NOMO-1 treated with DMSO at 0.1 percent for 48 hours (cell line): ENCODE data around the gene MYD88.

Source experiments
- DNase-seq: peaks from one replicate; lab custom pipeline; 2025; ENCODE audit not compliant: unreplicated experiment; lab: John Stamatoyannopoulos, UW

MYD88 gene

GRCh38 chr3:38163841-38164642, 25.6 kb downstream of the MYD88 start:
- DNase-seq = no peak

- no peak for DNase-seq
Measured at GRCh38 chr3:38164643-38164951, 26.1 kb downstream of the MYD88 start.

GRCh38 chr3:38164952-38165721, 26.7 kb downstream of the MYD88 start, which contains the start of gene OXSR1:
Gene OXSR1 (plus strand): TSS chr3:38165537. CDS start chr3:38165877, 340 bp downstream.
- peak; percentile 100 for DNase-seq

GRCh38 chr3:38165722-38166387, 27.4 kb downstream of the MYD88 start:
- no peak for DNase-seq

DNA sequence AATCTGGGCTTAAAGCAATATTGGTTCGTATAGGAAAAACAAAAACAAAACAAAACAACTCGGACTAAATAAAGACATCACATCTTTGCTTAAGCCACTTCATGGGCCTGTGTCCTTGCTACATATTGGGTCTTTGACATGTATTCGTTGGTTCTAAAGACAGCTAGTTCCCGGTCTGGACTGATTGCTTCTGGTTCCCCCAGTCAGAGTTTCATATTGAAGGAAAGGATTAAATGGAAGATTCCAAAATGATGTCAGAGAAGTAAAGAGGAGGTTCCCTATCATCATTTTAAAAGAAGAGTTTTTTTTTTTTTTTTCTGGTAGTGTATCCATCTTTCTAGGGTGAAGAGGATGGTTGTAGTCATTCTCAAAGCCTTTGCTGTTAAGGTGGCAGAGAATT, 29.1 kb downstream of the MYD88 start:
- no peak for DNase-seq

DNA sequence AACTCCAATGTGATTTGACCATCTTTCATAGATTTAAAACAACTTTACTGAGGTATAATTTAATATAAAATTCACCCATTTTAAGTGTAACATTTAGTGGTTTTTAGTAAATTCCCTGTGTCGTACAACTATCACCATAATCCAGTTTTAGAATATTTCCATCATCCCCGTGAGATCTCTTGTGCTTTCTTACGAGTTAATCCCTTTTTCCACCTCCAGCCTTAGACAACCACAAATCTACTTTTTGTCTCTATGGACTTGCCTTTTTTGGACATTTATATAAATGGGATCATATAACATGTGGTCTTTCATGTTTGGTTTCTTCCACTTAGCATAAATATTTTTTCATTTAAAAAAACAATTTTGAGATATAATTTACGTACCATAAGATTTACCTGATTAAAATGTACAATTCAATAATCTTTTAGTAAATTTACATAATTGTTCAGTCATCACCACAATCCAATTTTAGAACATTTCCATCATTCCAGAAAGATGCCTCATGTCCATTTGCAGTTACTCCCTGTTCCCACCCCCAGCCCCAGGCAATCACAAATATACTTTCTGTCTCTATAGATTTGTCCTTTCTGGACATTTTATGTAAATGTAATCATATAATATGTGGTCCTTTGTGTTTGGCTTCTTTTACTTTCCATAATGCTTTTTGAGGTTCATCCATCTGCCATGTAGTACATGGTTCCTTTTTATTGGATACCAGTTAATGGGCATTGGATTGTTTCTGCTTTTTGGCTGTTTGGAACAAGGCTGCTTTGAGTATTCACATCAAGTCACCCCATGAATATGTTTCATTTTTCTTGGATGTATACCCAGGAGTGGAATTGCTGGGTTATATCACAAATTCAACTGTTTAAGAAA, 29.9 kb downstream of the MYD88 start:
- no peak for DNase-seq

- no peak for DNase-seq
Measured at GRCh38 chr3:38169027-38169317, 30.5 kb downstream of the MYD88 start.

DNA sequence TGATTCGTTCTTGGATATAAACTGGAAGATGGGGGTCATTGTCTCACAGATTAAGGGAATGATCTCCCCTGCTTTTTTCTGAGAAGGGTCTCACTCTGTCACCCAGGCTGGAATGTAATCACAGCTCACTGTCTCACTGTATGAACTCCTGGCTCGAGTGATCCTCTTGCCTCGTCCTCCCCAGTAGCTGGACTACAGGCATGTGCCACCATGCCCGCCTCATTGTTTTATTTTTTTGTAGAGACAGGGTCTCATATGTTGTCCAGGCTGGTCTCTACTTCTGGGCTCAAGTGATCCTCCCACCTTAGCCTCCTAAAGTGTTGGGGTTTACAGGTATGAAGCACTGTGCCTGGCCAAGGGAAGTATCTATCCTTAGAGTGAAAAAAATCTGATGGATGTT, 32.3 kb downstream of the MYD88 start:
- no peak for DNase-seq

DNA sequence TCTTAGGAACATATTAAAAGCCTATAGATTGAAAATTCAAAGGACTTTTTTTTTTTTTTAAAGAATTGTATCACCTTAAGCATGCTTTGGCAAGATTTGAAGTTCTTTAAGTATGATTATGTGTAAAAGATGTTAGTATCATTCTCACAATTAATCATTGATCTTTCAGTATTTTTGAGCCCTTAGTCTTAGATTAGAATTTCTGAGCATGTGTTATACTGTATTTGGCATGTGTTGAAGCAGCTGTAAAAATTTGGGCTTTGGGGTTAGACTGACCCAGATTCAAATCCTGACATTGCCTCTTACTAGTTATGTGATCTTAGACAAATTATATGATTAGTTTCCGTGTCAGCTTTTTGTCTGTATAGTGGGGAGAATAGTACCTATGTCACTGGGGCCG, 33.2 kb downstream of the MYD88 start:
- no peak for DNase-seq

GRCh38 chr3:38173834-38174418, 35.5 kb downstream of the MYD88 start:
- no peak for DNase-seq

GRCh38 chr3:38177181-38177580, 38.7 kb downstream of the MYD88 start:
- DNase-seq = no peak

- no peak for DNase-seq
Measured at GRCh38 chr3:38186781-38187180, 48.3 kb downstream of the MYD88 start.

GRCh38 chr3:38190481-38190881, 52.0 kb downstream of the MYD88 start:
- no peak for DNase-seq
